NOMO-1 treated with DMSO at 0.1 percent for 48 hours (cell line): ENCODE measurements around the gene CHMP1B.

Experiments used
- DNase-seq: peaks from one replicate; lab custom pipeline; 2025; ENCODE audit not compliant: unreplicated experiment; lab: John Stamatoyannopoulos, UW

CHMP1B gene

GRCh38 chr18:11851146-11851805 lies at the start of gene CHMP1B:
Gene CHMP1B, plus strand, starts transcription at chr18:11851413. Its CDS starts 99 bp downstream, at chr18:11851512.
- peak; percentile 92 for DNase-seq

- DNase-seq, result no peak
Measured at GRCh38 chr18:11801573-11801972, 49.6 kb upstream of the CHMP1B start.

GRCh38 chr18:11802158-11802557 lies 49.1 kb upstream of the CHMP1B start:
- no peak for DNase-seq

- no peak for DNase-seq
Measured at GRCh38 chr18:11802586-11802985, 48.6 kb upstream of the CHMP1B start.

- DNase-seq, result no peak
Measured at GRCh38 chr18:11807233-11807632, 44.0 kb upstream of the CHMP1B start.

- no peak for DNase-seq
Measured at GRCh38 chr18:11808001-11808855, 43.0 kb upstream of the CHMP1B start.

- no peak for DNase-seq
Measured at GRCh38 chr18:11809895-11810294, 41.3 kb upstream of the CHMP1B start.

- no peak for DNase-seq
Measured at GRCh38 chr18:11810379-11810778, 40.8 kb upstream of the CHMP1B start.

GRCh38 chr18:11811009-11811408 lies 40.2 kb upstream of the CHMP1B start:
- DNase-seq, result no peak

- no peak for DNase-seq
Measured at GRCh38 chr18:11817229-11817628, 34.0 kb upstream of the CHMP1B start.

GRCh38 chr18:11818486-11819203 lies 32.6 kb upstream of the CHMP1B start:
- no peak for DNase-seq

GRCh38 chr18:11819938-11820337 lies 31.3 kb upstream of the CHMP1B start:
- no peak for DNase-seq

- no peak for DNase-seq
Measured at GRCh38 chr18:11820697-11821096, 30.5 kb upstream of the CHMP1B start.

GRCh38 chr18:11821208-11821607 lies 30.0 kb upstream of the CHMP1B start:
- DNase-seq, result no peak

GRCh38 chr18:11821643-11822237 lies 29.5 kb upstream of the CHMP1B start:
- DNase-seq, result no peak

- no peak for DNase-seq
Measured at GRCh38 chr18:11823545-11823944, 27.7 kb upstream of the CHMP1B start.

- no peak for DNase-seq
Measured at GRCh38 chr18:11826836-11827235, 24.4 kb upstream of the CHMP1B start.

- DNase-seq, result no peak
Measured at GRCh38 chr18:11828786-11829432, 22.3 kb upstream of the CHMP1B start.

GRCh38 chr18:11830585-11830984 lies 20.6 kb upstream of the CHMP1B start:
- no peak for DNase-seq

GRCh38 chr18:11831921-11832320 lies 19.3 kb upstream of the CHMP1B start:
- DNase-seq, result no peak

- DNase-seq, result no peak
Measured at GRCh38 chr18:11834772-11835171, 16.4 kb upstream of the CHMP1B start.
